H9 (cell line): ENCODE measurements around the gene TBCK. TPM values are rescaled to one million over a fixed set of nuclear protein-coding genes. Genes with fewer than 3 reads are reported as not detected.

Experiments
- DNase-seq: peaks from one replicate; pipeline ENCODE4 v3.0.0-alpha.2; 2017
- H2AFZ ChIP-seq: one replicate; pipeline ENCODE4 v1.6.1; 2013; ENCODE audit warnings: mild to moderate bottlenecking, low read length, control low read depth, moderate library complexity
- H2AK5ac ChIP-seq: 2 replicates; pipeline ENCODE4 v1.6.1; 2013; ENCODE audit warnings: low read length, control low read depth, mixed read lengths; ENCODE audit not compliant: insufficient read length
- H2BK120ac ChIP-seq: one replicate; pipeline ENCODE4 v1.6.1; 2013; ENCODE audit warnings: low read depth, mild to moderate bottlenecking, low read length, control low read depth, inconsistent platforms; ENCODE audit not compliant: poor library complexity, severe bottlenecking
- H2BK12ac ChIP-seq: 2 replicates; pipeline ENCODE4 v1.6.1; 2013; ENCODE audit warnings: low read length, control low read depth, mixed read lengths, low read depth; ENCODE audit not compliant: insufficient read length
- H2BK15ac ChIP-seq: 2 replicates; pipeline ENCODE4 v1.6.1; 2013; ENCODE audit warnings: low read depth, low read length, control low read depth
- H2BK20ac ChIP-seq: one replicate; pipeline ENCODE4 v1.6.1; 2013; ENCODE audit warnings: low read depth, mild to moderate bottlenecking, low read length, control low read depth, inconsistent platforms; ENCODE audit not compliant: poor library complexity, severe bottlenecking
- H2BK5ac ChIP-seq: 2 replicates; pipeline ENCODE4 v1.6.1; 2013; ENCODE audit warnings: low read length, control low read depth, mixed read lengths; ENCODE audit not compliant: insufficient read length
- H3K14ac ChIP-seq: 2 replicates; pipeline ENCODE4 v1.6.1; 2013; ENCODE audit warnings: low read length, control low read depth; ENCODE audit not compliant: insufficient read depth
- H3K18ac ChIP-seq: 2 replicates; pipeline ENCODE4 v1.6.1; 2013; ENCODE audit warnings: low read depth, mild to moderate bottlenecking, mixed read lengths, low read length, control low read depth; ENCODE audit not compliant: insufficient read length
- H3K23ac ChIP-seq: 2 replicates; pipeline ENCODE4 v1.6.1; 2013; ENCODE audit warnings: low read length, control low read depth, mixed read lengths, low read depth; ENCODE audit not compliant: insufficient read length
- H3K23me2 ChIP-seq: 2 replicates; pipeline ENCODE4 v1.6.1; 2013; ENCODE audit warnings: low read depth, mild to moderate bottlenecking, mixed read lengths, low read length, control low read depth; ENCODE audit not compliant: insufficient read length, poor library complexity, severe bottlenecking
- H3K27ac ChIP-seq: 2 replicates; pipeline ENCODE4 v1.5.1; 2013; ENCODE audit warnings: low read length, control low read depth, mixed read lengths, low read depth; ENCODE audit not compliant: insufficient read length
- H3K27me3 ChIP-seq: 2 replicates; pipeline ENCODE4 v1.6.1; 2013; ENCODE audit warnings: low read length, control low read depth, inconsistent platforms; ENCODE audit not compliant: insufficient read depth
- H3K4ac ChIP-seq: 2 replicates; pipeline ENCODE4 v1.6.1; 2013; ENCODE audit warnings: low read depth, mild to moderate bottlenecking, control low read depth, inconsistent platforms, low read length, moderate library complexity
- H3K4me1 ChIP-seq: 2 replicates; pipeline ENCODE4 v1.6.1; 2013; ENCODE audit warnings: low read length, control low read depth, inconsistent platforms; ENCODE audit not compliant: insufficient read depth
- H3K4me2 ChIP-seq: 2 replicates; pipeline ENCODE4 v1.6.1; 2013; ENCODE audit warnings: low read length, control low read depth, mixed read lengths; ENCODE audit not compliant: insufficient read length, insufficient read depth
- H3K56ac ChIP-seq: 2 replicates; pipeline ENCODE4 v1.6.1; 2013; ENCODE audit warnings: low read depth, mild to moderate bottlenecking, mixed read lengths, low read length, control low read depth; ENCODE audit not compliant: insufficient read length
- H3K79me1 ChIP-seq: 2 replicates; pipeline ENCODE4 v1.6.1; 2013; ENCODE audit warnings: low read depth, mild to moderate bottlenecking, moderate library complexity, low read length, control low read depth, inconsistent platforms; ENCODE audit not compliant: insufficient read depth, poor library complexity, severe bottlenecking
- H3K79me2 ChIP-seq: 2 replicates; pipeline ENCODE4 v1.6.1; 2013; ENCODE audit warnings: low read length, control low read depth, inconsistent platforms; ENCODE audit not compliant: insufficient read depth
- H3K9ac ChIP-seq: 2 replicates; pipeline ENCODE4 v1.6.1; 2013; ENCODE audit warnings: low read length, control low read depth, mixed read lengths; ENCODE audit not compliant: insufficient read length; ENCODE audit errors: extremely low read depth
- H3K9me3 ChIP-seq: one replicate; pipeline ENCODE4 v1.6.1; 2013; ENCODE audit warnings: low read depth, low read length, inconsistent platforms; ENCODE audit not compliant: control insufficient read depth
- H3T11ph ChIP-seq: one replicate; pipeline ENCODE4 v1.6.1; 2013; ENCODE audit warnings: mild to moderate bottlenecking, low read length, control low read depth, inconsistent platforms
- H4K20me1 ChIP-seq: one replicate; pipeline ENCODE4 v1.6.1; 2013; ENCODE audit not compliant: control insufficient read depth, insufficient read length, insufficient read depth
- H4K5ac ChIP-seq: 2 replicates; pipeline ENCODE4 v1.6.1; 2013; ENCODE audit warnings: low read depth, mild to moderate bottlenecking, mixed read lengths, low read length, control low read depth; ENCODE audit not compliant: insufficient read length
- H4K8ac ChIP-seq: replicated peaks from 2 replicates; pipeline ENCODE4 v1.6.1; 2013; ENCODE audit warnings: low read length, control low read depth, mixed read lengths, low read depth; ENCODE audit not compliant: insufficient read length
- H4K91ac ChIP-seq: 2 replicates; pipeline ENCODE4 v1.6.1; 2013; ENCODE audit warnings: low read depth, mild to moderate bottlenecking, moderate library complexity, mixed read lengths, low read length, control low read depth; ENCODE audit not compliant: insufficient read length
- H3K27ac Mint-ChIP-seq, 3 experiments: 2 replicates in 2 of 3; 3 replicates in 1 of 3; pipeline ENCODE4 v1.8.0; 2020 to 2021; ENCODE audit warnings: mixed read lengths in 3 of 3, mild to moderate bottlenecking in 1 of 3, moderate library complexity in 1 of 3
- H3K27me3 Mint-ChIP-seq: 2 replicates; pipeline ENCODE4 v1.8.0; 2021; ENCODE audit warnings: low read depth, mild to moderate bottlenecking, moderate library complexity, mixed read lengths
- H3K36me3 Mint-ChIP-seq, 3 experiments: 2 replicates in 2 of 3; 3 replicates in 1 of 3; pipeline ENCODE4 v1.8.0; 2020 to 2021; ENCODE audit warnings: low read depth in 3 of 3, mixed read lengths in 3 of 3; ENCODE audit not compliant: insufficient read depth in 1 of 3
- H3K4me1 Mint-ChIP-seq, 2 experiments: 2 replicates each; pipeline ENCODE4 v1.8.0; 2020; ENCODE audit warnings: mixed read lengths in 2 of 2
- H3K4me3 Mint-ChIP-seq, 2 experiments: 2 replicates in 1 of 2; 3 replicates in 1 of 2; pipeline ENCODE4 v1.8.0; 2020 to 2021; ENCODE audit warnings: mild to moderate bottlenecking in 2 of 2, mixed read lengths in 2 of 2, moderate library complexity in 1 of 2
- H3K9me3 Mint-ChIP-seq, 2 experiments: 2 replicates in 1 of 2; 3 replicates in 1 of 2; pipeline ENCODE4 v1.8.0; 2020; ENCODE audit warnings: mild to moderate bottlenecking in 2 of 2, mixed read lengths in 2 of 2, moderate library complexity in 1 of 2
- WGBS: extraction: QIAGEN DNeasy Blood & Tissue Kit; methylation state at CpG from one replicate; pipeline ENCODE4 v1.1.7; 2013; ENCODE audit warnings: missing lambda C conversion rate, low lambda C conversion rate, mixed read lengths; ENCODE audit not compliant: insufficient read length; ENCODE audit errors: extremely low coverage; 5-methylcytosine and 5-hydroxymethylcytosine counted together
- total RNA-seq: library from RNA; stranded (reverse); gene quantifications from 2 replicates; pipeline ENCODE4 v1.2.1, GENCODE V29; 2021
- TF ChIP-seq, protein P1 (sequence below): fragments of 200-600 bp; sonication (generic); conservative IDR thresholded peaks from 3 replicates; pipeline ENCODE4 v1.8.0; 2021; ENCODE audit warnings: antibody characterized with exemption, mild to moderate bottlenecking

The TBCK gene
- total RNA-seq, 1 experiment from 2014 or later: 22.1 TPM

DNA sequence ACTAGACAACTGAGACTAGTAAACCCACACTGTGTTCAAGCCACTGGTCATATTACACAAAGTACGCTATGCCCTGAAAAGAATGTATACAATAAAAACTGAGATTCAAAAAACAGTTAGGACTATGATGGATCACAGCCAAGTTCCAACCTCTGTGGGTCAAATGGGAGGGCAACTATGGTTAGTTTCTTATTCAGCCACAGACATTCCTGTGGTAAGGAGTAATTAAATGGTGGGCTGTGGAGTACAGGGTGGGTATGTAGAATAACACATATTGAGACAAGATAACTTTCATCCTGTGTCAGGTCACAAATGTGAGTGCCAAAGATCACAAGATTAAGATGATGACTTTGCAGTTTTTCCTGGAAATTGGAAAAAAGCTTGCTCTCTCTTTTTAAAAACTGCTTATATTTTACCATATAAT lies 253.5 kb downstream of the TBCK start:
- no peaks in the 10 kb centered on the region for H3K79me1 ChIP-seq
- Mint-ChIP-seq H3K36me3 (no peaks in the 10 kb centered on the region), H3K27ac (0 out of 7 replicates have a peak overlapping the region, but pooled peaks of 1 of the 3 experiments have one; percentile 15), H3K4me1 (peaks cover 20 to 24% of the 10 kb centered on the region in 2 experiments), H3K4me3 (no peak overlapping the region), H3K9me3 (no peaks in the 10 kb centered on the region), H3K27me3 (no peaks in the 10 kb centered on the region)
- no peak overlapping the region for H3K56ac ChIP-seq
- no peaks in the 10 kb centered on the region for H4K20me1 ChIP-seq
- no peak for DNase-seq
- H3K4me2 ChIP-seq: no peak overlapping the region
- H2BK12ac ChIP-seq: no peak overlapping the region
- H4K5ac ChIP-seq: no peak overlapping the region
- H2BK15ac ChIP-seq: no peak overlapping the region
- H3K9ac ChIP-seq: no peak overlapping the region
- no peak overlapping the region for H3K23ac ChIP-seq
- H3K4ac ChIP-seq: no peak overlapping the region
- peaks cover 4% of the 10 kb centered on the region; the same call in 1 of the 2 replicates for H3K4me1 ChIP-seq
- no peak overlapping the region for H2AK5ac ChIP-seq
- H2BK20ac ChIP-seq: no peak overlapping the region
- H3T11ph ChIP-seq: no peak overlapping the region
- H3K23me2 ChIP-seq: no peaks in the 10 kb centered on the region
- no peak overlapping the region for H2AFZ ChIP-seq
- WGBS: no CpG with 5 or more reads among the region's 1 CpG
- no peak overlapping the region for H2BK5ac ChIP-seq
- H4K8ac ChIP-seq: no peak overlapping the region
- H4K91ac ChIP-seq: no peak overlapping the region
- no peak overlapping the region for H3K14ac ChIP-seq
- H3K9me3 ChIP-seq: no peaks in the 10 kb centered on the region
- no peaks in the 10 kb centered on the region for H3K27me3 ChIP-seq
- TF ChIP-seq, protein P1, sequence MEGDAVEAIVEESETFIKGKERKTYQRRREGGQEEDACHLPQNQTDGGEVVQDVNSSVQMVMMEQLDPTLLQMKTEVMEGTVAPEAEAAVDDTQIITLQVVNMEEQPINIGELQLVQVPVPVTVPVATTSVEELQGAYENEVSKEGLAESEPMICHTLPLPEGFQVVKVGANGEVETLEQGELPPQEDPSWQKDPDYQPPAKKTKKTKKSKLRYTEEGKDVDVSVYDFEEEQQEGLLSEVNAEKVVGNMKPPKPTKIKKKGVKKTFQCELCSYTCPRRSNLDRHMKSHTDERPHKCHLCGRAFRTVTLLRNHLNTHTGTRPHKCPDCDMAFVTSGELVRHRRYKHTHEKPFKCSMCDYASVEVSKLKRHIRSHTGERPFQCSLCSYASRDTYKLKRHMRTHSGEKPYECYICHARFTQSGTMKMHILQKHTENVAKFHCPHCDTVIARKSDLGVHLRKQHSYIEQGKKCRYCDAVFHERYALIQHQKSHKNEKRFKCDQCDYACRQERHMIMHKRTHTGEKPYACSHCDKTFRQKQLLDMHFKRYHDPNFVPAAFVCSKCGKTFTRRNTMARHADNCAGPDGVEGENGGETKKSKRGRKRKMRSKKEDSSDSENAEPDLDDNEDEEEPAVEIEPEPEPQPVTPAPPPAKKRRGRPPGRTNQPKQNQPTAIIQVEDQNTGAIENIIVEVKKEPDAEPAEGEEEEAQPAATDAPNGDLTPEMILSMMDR: no peak
- no peak overlapping the region for H3K27ac ChIP-seq
- H3K79me2 ChIP-seq: no peaks in the 10 kb centered on the region
- H2BK120ac ChIP-seq: no peak overlapping the region
- no peak overlapping the region for H3K18ac ChIP-seq
